H1 (cell line): ENCODE measurements around the gene MAGI2. TPM values are rescaled to one million over a fixed set of nuclear protein-coding genes. Genes with fewer than 3 reads are reported as not detected.

ENCODE experiments used
- CTCF ChIA-PET: fragments of 300-600 bp; sonication (Branson Sonifier 250); formaldehyde crosslinking; loops from one replicate; lab custom pipeline; 2021; ENCODE audit not compliant: partially characterized antibody; lab: Charles Lee
- POLR2A ChIA-PET: fragments of 300-600 bp; sonication (Branson Sonifier 250); formaldehyde crosslinking; loops from one replicate; lab custom pipeline; 2021; ENCODE audit warnings: inconsistent platforms; ENCODE audit not compliant: partially characterized antibody; lab: Charles Lee
- DNase-seq, 2 experiments: peaks; one replicate each; pipeline versions ENCODE4 v3.0.0 to v3.0.0-alpha.2; 2010 to 2022; ENCODE audit warnings: low spot score in 2 of 2, low read depth in 1 of 2, mixed read lengths in 1 of 2
- FAIRE-seq: peaks from 2 replicates; lab custom pipeline; 2011; peaks lifted over from hg19 to GRCh38; lab: Jason Lieb, UNC
- H2AFZ ChIP-seq: 2 replicates; pipeline ENCODE4 v1.8.1; 2012; ENCODE audit warnings: low read length, inconsistent platforms
- H2AK5ac ChIP-seq: 2 replicates; pipeline ENCODE4 v1.6.1; 2013; ENCODE audit warnings: low read depth, low read length
- H2BK120ac ChIP-seq: replicated peaks from 2 replicates; pipeline ENCODE3; 2013; ENCODE audit warnings: low read depth, low read length, inconsistent platforms
- H2BK12ac ChIP-seq: 2 replicates; pipeline ENCODE4 v1.6.1; 2013; ENCODE audit warnings: low read depth, low read length
- H2BK15ac ChIP-seq: 2 replicates; pipeline ENCODE4 v1.6.1; 2013; ENCODE audit warnings: low read length
- H2BK20ac ChIP-seq: 2 replicates; pipeline ENCODE4 v1.6.1; 2013; ENCODE audit warnings: low read length
- H2BK5ac ChIP-seq: 2 replicates; pipeline ENCODE4 v1.6.1; 2013; ENCODE audit warnings: low read depth, low read length
- H3K14ac ChIP-seq: 2 replicates; pipeline ENCODE4 v1.6.1; 2013; ENCODE audit warnings: inconsistent platforms; ENCODE audit not compliant: insufficient read length
- H3K18ac ChIP-seq: 2 replicates; pipeline ENCODE4 v1.6.1; 2013; ENCODE audit warnings: low read length; ENCODE audit errors: extremely low read depth
- H3K23ac ChIP-seq: 2 replicates; pipeline ENCODE4 v1.6.1; 2013; ENCODE audit warnings: inconsistent platforms; ENCODE audit not compliant: insufficient read length
- H3K23me2 ChIP-seq: 2 replicates; pipeline ENCODE4 v1.6.1; 2013; ENCODE audit warnings: low read depth, low read length
- H3K27ac ChIP-seq: 2 replicates; pipeline ENCODE4 v1.6.1; 2011; ENCODE audit warnings: low read depth, low read length, inconsistent platforms
- H3K27me3 ChIP-seq, 4 experiments: replicated peaks in 1 of 4; 1 replicate in 1 of 4; 2 replicates in 3 of 4; pipeline versions ENCODE4 v1.6.1 to v1.8.1; 2011 to 2013; ENCODE audit warnings: low read length in 3 of 4, mild to moderate bottlenecking in 3 of 4, inconsistent platforms in 2 of 4, mixed read lengths in 2 of 4, moderate library complexity in 1 of 4; ENCODE audit not compliant: control insufficient read depth in 3 of 4, insufficient read depth in 3 of 4; ENCODE audit errors: extremely low read depth in 1 of 4
- H3K36me3 ChIP-seq, 4 experiments: 2 replicates each; pipeline versions ENCODE4 v1.6.1 to v1.8.1; 2011 to 2013; ENCODE audit warnings: mild to moderate bottlenecking in 4 of 4, low read length in 3 of 4, moderate library complexity in 2 of 4, control low read depth in 1 of 4, inconsistent platforms in 1 of 4; ENCODE audit not compliant: insufficient read depth in 4 of 4, control insufficient read depth in 2 of 4
- H3K4ac ChIP-seq: replicated peaks from 2 replicates; pipeline ENCODE3; 2013; ENCODE audit warnings: low read length, low read depth, mixed read lengths, inconsistent platforms; ENCODE audit not compliant: insufficient read length
- H3K4me1 ChIP-seq, 4 experiments: replicated peaks in 1 of 4; 1 replicate in 1 of 4; 2 replicates in 3 of 4; pipeline versions ENCODE4 v1.6.1 to v1.8.1; 2011 to 2013; ENCODE audit warnings: low read length in 3 of 4, inconsistent platforms in 2 of 4, mixed read lengths in 1 of 4; ENCODE audit not compliant: insufficient read depth in 4 of 4, control insufficient read depth in 3 of 4
- H3K4me2 ChIP-seq, 2 experiments: 2 replicates each; pipeline versions ENCODE4 v1.6.1 to v1.8.1; 2011 to 2013; ENCODE audit warnings: low read depth in 2 of 2, low read length in 2 of 2, control low read depth in 1 of 2, inconsistent platforms in 1 of 2, mild to moderate bottlenecking in 1 of 2; ENCODE audit not compliant: insufficient read depth in 1 of 2
- H3K4me3 ChIP-seq, 4 experiments: fragments of 200-600, 300-600 bp in 1 of 4; sonication (generic), shearing (Covaris generic), sonication (Bioruptor Twin) in 1 of 4; 2 replicates each; pipeline versions ENCODE4 v1.5.1 to v1.8.1; 2011 to 2016; ENCODE audit warnings: low read length in 4 of 4, low read depth in 3 of 4, control low read depth in 2 of 4, inconsistent platforms in 2 of 4, mild to moderate bottlenecking in 2 of 4, mixed read lengths in 1 of 4, moderate library complexity in 1 of 4; ENCODE audit not compliant: insufficient read depth in 2 of 4; ENCODE audit errors: extremely low read depth in 1 of 4
- H3K56ac ChIP-seq: replicated peaks from 2 replicates; pipeline ENCODE3; 2013; ENCODE audit warnings: low read depth, mild to moderate bottlenecking, mixed read lengths, low read length, inconsistent platforms; ENCODE audit not compliant: insufficient read length
- H3K79me1 ChIP-seq: 2 replicates; pipeline ENCODE4 v1.6.1; 2013; ENCODE audit warnings: low read depth, low read length, control low read depth
- H3K79me2 ChIP-seq, 2 experiments: 2 replicates each; pipeline versions ENCODE4 v1.6.1 to v1.8.1; 2012 to 2013; ENCODE audit warnings: low read length in 2 of 2, mild to moderate bottlenecking in 2 of 2, inconsistent platforms in 1 of 2; ENCODE audit not compliant: insufficient read depth in 2 of 2, control insufficient read depth in 1 of 2
- H3K9ac ChIP-seq, 4 experiments: replicated peaks in 1 of 4; 1 replicate in 1 of 4; 2 replicates in 3 of 4; pipeline versions ENCODE4 v1.6.1 to v1.8.1; 2011 to 2013; ENCODE audit warnings: low read depth in 3 of 4, low read length in 3 of 4, control low read depth in 2 of 4, mild to moderate bottlenecking in 2 of 4, moderate library complexity in 2 of 4, inconsistent platforms in 1 of 4; ENCODE audit errors: extremely low read depth in 1 of 4
- H3K9me3 ChIP-seq, 2 experiments: 2 replicates each; pipeline versions ENCODE4 v1.6.1 to v1.8.1; 2012 to 2013; ENCODE audit warnings: mild to moderate bottlenecking in 2 of 2, moderate library complexity in 2 of 2, control low read depth in 1 of 2, inconsistent platforms in 1 of 2, low read depth in 1 of 2, low read length in 1 of 2, mixed read lengths in 1 of 2; ENCODE audit not compliant: insufficient read depth in 2 of 2
- H4K20me1 ChIP-seq, 2 experiments: replicated peaks in 1 of 2; 2 replicates each; pipeline versions ENCODE3 to v1.8.1; 2011 to 2013; ENCODE audit warnings: inconsistent platforms in 2 of 2, low read length in 2 of 2, mild to moderate bottlenecking in 1 of 2; ENCODE audit not compliant: insufficient read depth in 2 of 2, control insufficient read depth in 1 of 2
- H4K5ac ChIP-seq: 2 replicates; pipeline ENCODE4 v1.6.1; 2013; ENCODE audit warnings: low read length, low read depth, mixed read lengths, inconsistent platforms; ENCODE audit not compliant: insufficient read length
- H4K8ac ChIP-seq: 2 replicates; pipeline ENCODE4 v1.8.0; 2013; ENCODE audit warnings: mild to moderate bottlenecking, moderate library complexity, low read length, inconsistent platforms; ENCODE audit not compliant: insufficient read depth; ENCODE audit errors: extremely low read depth
- H4K91ac ChIP-seq: replicated peaks from 2 replicates; pipeline ENCODE3; 2013; ENCODE audit warnings: low read length, mixed read lengths, inconsistent platforms; ENCODE audit not compliant: insufficient read length
- CREB1 ChIP-seq: IDR thresholded peaks from 2 replicates; pipeline ENCODE4 v1.6.1; 2012; ENCODE audit warnings: inconsistent platforms
- EP300 ChIP-seq, 2 experiments: IDR thresholded peaks; 1 replicate in 1 of 2; 2 replicates in 1 of 2; pipeline ENCODE4 v1.6.1; 2011 to 2012; ENCODE audit warnings: low read depth in 2 of 2, low read length in 2 of 2, mild to moderate bottlenecking in 2 of 2, borderline replicate concordance in 1 of 2, inconsistent platforms in 1 of 2, moderate library complexity in 1 of 2
- FOSL1 ChIP-seq: IDR thresholded peaks from 2 replicates; pipeline ENCODE4 v1.6.1; 2011; ENCODE audit warnings: mild to moderate bottlenecking, low read depth, low read length, moderate library complexity; ENCODE audit not compliant: insufficient read depth
- HDAC2 ChIP-seq, 2 experiments: fragments of 300-600 bp in 1 of 2; sonication (generic) in 1 of 2; IDR thresholded peaks; 2 replicates each; pipeline ENCODE4 v1.6.1; 2011 to 2012; ENCODE audit warnings: low read depth in 2 of 2, low read length in 2 of 2, mild to moderate bottlenecking in 2 of 2, moderate library complexity in 2 of 2, borderline replicate concordance in 1 of 2, inconsistent platforms in 1 of 2
- POLR2A ChIP-seq, 2 experiments: IDR thresholded peaks; 1 replicate in 1 of 2; 2 replicates in 1 of 2; pipeline ENCODE4 v1.6.1; 2011; ENCODE audit warnings: low read depth in 2 of 2, low read length in 2 of 2, mild to moderate bottlenecking in 2 of 2; ENCODE audit errors: control extremely low read depth in 1 of 2
- POU5F1 ChIP-seq: IDR thresholded peaks from 2 replicates; pipeline ENCODE4 v1.6.1; 2011; ENCODE audit warnings: low read depth, mild to moderate bottlenecking, low read length, moderate library complexity
- RFX5 ChIP-seq: IDR thresholded peaks from 2 replicates; pipeline ENCODE4 v1.6.1; 2011; ENCODE audit warnings: low read depth, low read length, improper control_type of control experiment, borderline replicate concordance
- RXRA ChIP-seq: IDR thresholded peaks from 2 replicates; pipeline ENCODE4 v1.6.1; 2011; ENCODE audit warnings: low read depth, mild to moderate bottlenecking, low read length, moderate library complexity; ENCODE audit not compliant: insufficient read depth
- SIN3A ChIP-seq, 2 experiments: IDR thresholded peaks in 1 of 2; conservative IDR thresholded peaks in 1 of 2; 2 replicates each; pipeline ENCODE4 v1.6.1; 2011 to 2012; ENCODE audit warnings: low read length in 2 of 2, improper control_type of control experiment in 1 of 2, low read depth in 1 of 2, mild to moderate bottlenecking in 1 of 2
- SP4 ChIP-seq: IDR thresholded peaks from 2 replicates; pipeline ENCODE4 v1.6.1; 2012; ENCODE audit warnings: low read length, inconsistent platforms
- SUZ12 ChIP-seq: fragments of 200-600 bp; sonication (generic); IDR thresholded peaks from 2 replicates; pipeline ENCODE4 v1.6.1; 2012; ENCODE audit warnings: mild to moderate bottlenecking, inconsistent platforms, low read length, moderate library complexity, mixed read lengths
- TAF7 ChIP-seq: optimal IDR thresholded peaks from 2 replicates; pipeline ENCODE3; 2011; ENCODE audit warnings: low read depth, mild to moderate bottlenecking, inconsistent platforms, low read length, moderate library complexity, borderline replicate concordance
- WGBS, 2 experiments: shearing (Covaris generic) in 1 of 2; methylation state at CpG; one replicate each; pipeline versions ENCODE4 v1.1.6 to v1.1.7; 2013 to 2015; ENCODE audit warnings: low lambda C conversion rate in 2 of 2, mixed read lengths in 2 of 2, inconsistent platforms in 1 of 2, low coverage in 1 of 2, missing lambda C conversion rate in 1 of 2; ENCODE audit not compliant: insufficient replicate concordance in 2 of 2, insufficient coverage in 1 of 2, insufficient read length in 1 of 2; ENCODE audit errors: extremely low coverage in 1 of 2, missing lambda C conversion rate in 1 of 2; 5-methylcytosine and 5-hydroxymethylcytosine counted together
- polyA plus RNA-seq, 7 experiments: library from polyadenylated mRNA; depleted of rRNA in 3 of 7; stranded (reverse) in 5 of 7; unstranded in 2 of 7; fragments of >200 nt in 5 of 7; fragments of 200-250 nt in 2 of 7; gene quantifications; 1 replicate in 5 of 7; 2 replicates in 1 of 7; 4 replicates in 1 of 7; pipeline versions ENCODE4 v1.2.1 to v1.2.3, GENCODE V29; 2011 to 2013; ENCODE audit warnings: missing spikeins in 2 of 7, mixed read lengths in 2 of 7
- total RNA-seq: library from RNA; stranded (reverse); fragmentation: NEBNext Ultra II Directional; extraction: Animal tissue kit (Norgen Biotek cat#: 25700); gene quantifications from 2 replicates; pipeline ENCODE4 v1.2.1, GENCODE V29; 2021
- TF ChIP-seq, protein P1 (sequence below): IDR thresholded peaks from 2 replicates; pipeline ENCODE4 v1.6.1; 2012; ENCODE audit warnings: inconsistent platforms

Gene MAGI2
- total and polyA plus RNA-seq, 2 of the 8 experiments (the other 6 are each of a cell fraction or from before 2014, with no cell fraction given), result 6.0 to 27.3 TPM

DNA sequence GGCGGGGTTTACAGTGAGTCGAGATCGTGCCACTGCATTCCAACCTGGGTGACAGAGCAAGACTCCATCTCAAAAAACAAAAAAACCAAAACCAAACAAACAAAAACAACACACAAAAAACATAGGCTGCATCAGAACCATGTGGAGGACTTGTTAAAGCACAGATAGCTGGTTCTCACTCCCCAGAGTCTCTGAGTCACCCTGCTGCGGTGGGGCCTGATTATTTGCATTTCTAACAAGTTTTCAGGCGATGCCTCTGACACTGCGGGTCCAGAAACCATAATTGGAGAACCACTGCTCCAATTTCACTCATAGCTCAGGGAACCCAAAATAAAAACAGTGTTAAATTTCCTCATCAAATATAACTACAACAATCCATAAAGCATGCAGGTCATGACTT is 816.7 kb downstream of the MAGI2 start:
- Histone ChIP-seq H3K23ac (no peak overlapping the region), H4K20me1 (no peaks in the 10 kb centered on the region), H3K18ac (no peak overlapping the region), H4K8ac (no peak overlapping the region; the same call in 1 of the 2 replicates), H3K4me2 (no peak overlapping the region), H3K79me2 (peaks cover 0 to 21% of the 10 kb centered on the region in 2 experiments; a peak in 2 of 4 replicates), H3K4ac (no peak overlapping the region), H3K23me2 (no peaks in the 10 kb centered on the region), H3K9me3 (no peaks in the 10 kb centered on the region), H2AFZ (no peak overlapping the region), H4K91ac (no peak overlapping the region), H3K27me3 (no peaks in the 10 kb centered on the region), H2BK120ac (no peak overlapping the region), H2BK5ac (no peak overlapping the region), H4K5ac (no peak overlapping the region), H3K4me3 (no peak overlapping the region), H3K27ac (no peak overlapping the region), H2AK5ac (no peak overlapping the region), H2BK12ac (no peak overlapping the region), H3K14ac (no peak overlapping the region), H3K36me3 (no peaks in the 10 kb centered on the region), H2BK15ac (no peak overlapping the region), H3K4me1 (peaks cover 0 to 4% (median 0%) of the 10 kb centered on the region in 4 experiments; a peak in 1 of 7 replicates), H3K56ac (no peak overlapping the region), H2BK20ac (no peak overlapping the region), H3K9ac (no peak overlapping the region), H3K79me1 (no peaks in the 10 kb centered on the region)
- CTCF ChIA-PET, result interaction anchor here (1.1 kb wide), 1 partner anchor 136 kb away, joined by 3 read pairs; no protein-coding TSS in a partner anchor
- FAIRE-seq, result no peak
- 89% methylated on average over 6 of the region's 6 CpGs; no CpG with 5 or more reads in 1 of the 2 experiments for WGBS, 2 experiments
- no peak for DNase-seq
- POLR2A ChIA-PET, result interaction anchor here (1.1 kb wide), 1 partner anchor 10 kb away, joined by 3 read pairs; no protein-coding TSS in a partner anchor
- no peak for TF ChIP-seq HDAC2 (IDR thresholded peaks at IDR 0.05; ENCODE audit: borderline replicate concordance in 1 of 2, low read depth in 2 of 2, low read length in 2 of 2)
- no peak for TF ChIP-seq TAF7
- TF ChIP-seq SUZ12, result no peak
- no peak for TF ChIP-seq SIN3A (conservative IDR thresholded peaks at IDR 0.05 in 1 of 2, IDR thresholded peaks at IDR 0.05 in 1 of 2; ENCODE audit: low read depth in 1 of 2, low read length in 2 of 2)
- no peak for TF ChIP-seq RXRA
- no peak for TF ChIP-seq SP4
- TF ChIP-seq CREB1, result no peak
- TF ChIP-seq, protein P1, sequence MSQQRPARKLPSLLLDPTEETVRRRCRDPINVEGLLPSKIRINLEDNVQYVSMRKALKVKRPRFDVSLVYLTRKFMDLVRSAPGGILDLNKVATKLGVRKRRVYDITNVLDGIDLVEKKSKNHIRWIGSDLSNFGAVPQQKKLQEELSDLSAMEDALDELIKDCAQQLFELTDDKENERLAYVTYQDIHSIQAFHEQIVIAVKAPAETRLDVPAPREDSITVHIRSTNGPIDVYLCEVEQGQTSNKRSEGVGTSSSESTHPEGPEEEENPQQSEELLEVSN, result no peak
- no peak for TF ChIP-seq POLR2A (IDR thresholded peaks at IDR 0.05; ENCODE audit: control extremely low read depth in 1 of 2, low read depth in 2 of 2, low read length in 2 of 2)
- no peak for TF ChIP-seq POU5F1
- TF ChIP-seq EP300 (IDR thresholded peaks at IDR 0.05; ENCODE audit: borderline replicate concordance in 1 of 2, low read depth in 2 of 2, low read length in 2 of 2), result no peak
- no peak for TF ChIP-seq RFX5
- TF ChIP-seq FOSL1, result no peak
